AML-193 (cell line): ENCODE measurements around the gene SMAD2.
"Not testable (repeated sequence)": the region's sequence is repeated elsewhere in the genome, so short reads cannot be mapped to it uniquely, and the experiment has no call there.

Experiments
- DNase-seq, 2 experiments: peaks; one replicate each; lab custom pipeline; 2025; lab: John Stamatoyannopoulos, UW

SMAD2 gene

DNA sequence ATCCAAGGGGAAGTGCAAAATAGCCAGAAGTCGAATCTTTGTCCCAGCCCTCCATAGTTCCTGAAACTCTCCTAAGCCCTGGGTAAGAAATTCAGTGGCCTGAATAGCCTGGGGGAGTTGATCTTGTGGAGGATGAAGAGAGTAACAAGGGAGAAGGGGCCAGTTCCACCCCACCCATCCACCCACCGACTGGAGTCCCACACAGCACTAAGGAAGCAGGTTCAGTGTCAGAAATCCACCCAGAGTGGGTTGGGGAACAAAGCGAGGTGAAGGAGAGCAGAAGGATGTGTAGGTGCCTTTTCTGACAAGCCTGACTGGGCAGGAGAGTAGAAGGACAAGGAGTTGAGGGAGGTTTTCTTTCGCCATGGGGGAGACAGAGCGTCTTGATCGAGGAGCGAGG, 136.8 kb downstream of the SMAD2 start:
- DNase-seq: no peak

DNA sequence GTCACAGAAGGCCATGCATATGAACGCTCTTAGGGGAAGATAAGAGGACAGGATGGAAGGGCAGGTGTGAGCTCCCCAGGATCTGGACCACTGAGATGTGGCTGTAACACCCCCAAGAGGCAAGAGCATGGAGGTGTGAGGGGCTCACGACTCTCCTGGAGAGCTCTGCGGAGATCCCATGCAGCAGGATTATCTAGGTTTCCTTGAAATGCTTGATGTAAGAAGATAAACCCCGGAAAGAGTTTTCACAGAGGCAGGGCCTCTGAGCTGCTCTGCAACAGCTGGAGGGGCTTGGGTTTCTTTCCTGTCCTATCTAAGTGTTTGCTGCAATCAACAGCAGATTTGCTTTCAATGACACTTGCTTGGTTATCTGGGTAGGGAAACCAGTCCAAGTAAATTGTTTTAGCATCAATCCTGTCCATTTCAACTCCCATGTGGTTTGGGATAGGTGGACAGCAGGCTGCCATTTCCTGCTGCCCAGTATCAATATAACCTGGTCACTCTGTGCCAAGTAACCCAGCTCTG, 138.9 kb downstream of the SMAD2 start:
- no peak for DNase-seq

DNA sequence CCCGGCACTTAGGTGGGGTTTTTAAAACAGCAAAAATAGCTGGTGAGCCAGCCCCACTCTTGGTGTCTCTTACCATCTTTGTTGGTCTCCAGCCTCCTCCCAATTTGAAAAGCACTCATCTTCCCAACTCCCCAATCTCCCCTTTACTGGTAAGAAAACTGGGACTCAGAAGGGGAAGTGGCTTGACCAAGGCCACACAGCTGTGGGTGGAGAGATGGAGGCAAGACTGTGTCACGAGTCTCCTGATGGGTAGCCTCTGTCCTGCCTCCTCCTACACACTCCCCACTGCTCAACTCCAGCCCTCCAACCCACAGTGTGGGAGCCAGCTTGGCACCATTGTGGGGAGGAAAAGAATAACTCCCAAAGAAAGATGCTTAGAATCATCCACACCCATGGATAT, 140.4 kb downstream of the SMAD2 start:
- DNase-seq: no peak

DNA sequence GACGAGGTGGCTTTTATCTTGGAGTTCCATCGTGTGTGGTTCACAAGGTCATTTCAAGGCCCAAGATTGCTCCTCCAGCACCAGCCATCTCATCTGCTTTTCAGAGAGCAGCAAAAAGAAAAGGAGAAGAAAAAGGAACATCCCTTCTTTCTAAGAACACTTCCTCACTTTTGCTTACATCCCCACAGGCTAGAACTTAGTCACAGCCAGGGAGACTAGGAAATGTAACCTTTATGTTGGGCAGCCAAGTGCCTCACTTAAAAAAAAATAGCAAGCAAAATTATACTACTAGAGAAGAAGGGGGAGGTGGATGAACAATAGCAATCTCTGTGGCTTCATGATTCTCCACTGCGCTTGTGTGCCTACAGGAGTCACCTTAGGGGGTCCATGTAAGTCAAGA, 141.8 kb downstream of the SMAD2 start:
- DNase-seq: no peak

DNA sequence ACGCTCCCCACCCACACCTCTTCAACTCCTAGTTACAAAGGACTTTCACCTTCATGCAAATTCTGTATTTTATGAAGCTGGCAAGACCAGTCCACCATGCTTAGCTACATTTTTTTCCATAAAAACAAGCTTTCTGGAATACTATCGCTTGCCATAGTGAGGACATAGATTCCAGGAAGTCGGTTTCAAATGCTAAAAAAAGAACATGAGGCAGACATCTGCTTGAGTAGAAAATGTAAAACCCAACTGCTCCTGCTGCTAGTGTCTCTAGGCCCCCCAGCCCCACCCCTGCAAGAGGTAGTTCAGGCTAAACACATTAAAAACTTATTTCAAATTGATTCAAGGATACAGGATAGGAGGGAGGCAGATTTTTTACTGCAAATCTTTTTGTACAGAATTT, 148.9 kb downstream of the SMAD2 start:
- no peak for DNase-seq

DNA sequence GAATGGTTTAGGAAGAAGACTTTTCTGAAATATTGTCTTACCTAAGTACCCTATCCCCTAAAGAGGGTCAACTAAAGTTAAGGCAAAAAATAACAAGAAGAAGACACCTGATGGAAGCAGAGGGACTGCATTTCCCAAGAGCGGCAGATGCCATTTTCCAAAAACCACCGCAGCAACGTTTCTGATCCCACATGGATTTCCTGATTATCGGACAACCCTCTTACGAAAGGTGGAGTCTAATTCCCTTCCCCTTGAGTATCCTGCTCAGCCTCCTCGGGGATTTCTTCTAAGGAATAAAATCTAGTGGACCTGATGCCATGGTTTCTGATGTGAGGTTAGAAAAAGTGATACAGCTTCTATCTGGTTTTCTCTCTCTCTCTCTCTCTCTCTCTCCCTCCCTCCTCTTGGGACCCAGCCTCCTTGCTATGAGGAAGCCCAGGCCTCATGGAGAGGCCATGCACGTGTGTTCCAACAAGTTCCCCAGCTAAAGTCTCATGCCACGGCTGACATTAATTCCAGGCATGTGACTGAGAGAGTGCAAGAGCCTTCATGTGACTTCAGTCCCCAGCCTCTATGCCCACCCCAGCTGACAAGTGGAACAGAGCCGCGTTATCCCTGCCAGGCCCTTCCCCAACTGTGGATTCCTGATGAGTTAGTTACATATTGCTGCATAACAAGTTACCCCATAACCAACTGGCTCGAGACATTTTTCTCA, 150.3 kb downstream of the SMAD2 start:
- DNase-seq: no peak

DNA sequence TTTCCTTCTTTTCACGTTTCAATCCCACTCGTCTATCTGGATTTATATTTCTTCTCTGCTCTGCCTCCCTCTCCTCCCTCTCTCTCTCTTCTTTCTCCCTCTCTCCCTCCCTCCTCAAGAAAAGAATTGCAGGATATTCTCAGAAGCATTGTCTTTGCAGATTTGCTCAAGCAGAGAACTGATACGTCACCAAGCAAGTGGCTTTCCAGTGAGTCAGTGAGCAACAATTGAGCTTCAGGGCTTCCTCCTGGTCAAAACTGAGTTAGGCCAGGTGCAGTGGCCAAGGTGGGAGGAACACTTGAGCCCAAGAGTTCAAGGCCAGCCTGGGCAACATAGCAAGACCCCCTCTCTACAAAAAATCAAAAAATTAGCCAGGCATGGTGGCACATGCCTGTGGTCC, 151.1 kb downstream of the SMAD2 start:
- DNase-seq: no peak

DNA sequence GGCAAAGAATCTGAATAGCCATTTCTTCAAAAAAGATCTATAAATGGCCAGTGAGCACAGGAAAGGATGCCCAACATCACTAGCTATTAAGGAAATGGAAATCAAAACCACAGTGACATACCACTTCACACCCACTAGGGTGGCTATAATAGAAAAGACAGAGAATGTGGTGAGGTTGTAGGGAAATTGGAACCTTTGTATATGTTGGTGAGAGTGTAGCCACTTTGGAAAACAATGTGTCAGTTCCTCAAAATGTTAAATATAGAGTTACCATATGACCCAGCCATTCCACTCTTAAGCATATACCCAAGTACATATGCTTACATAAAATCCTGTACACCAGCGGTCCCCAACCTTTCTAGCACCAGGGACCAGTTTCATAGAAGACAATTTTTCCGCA, 152.8 kb downstream of the SMAD2 start:
- DNase-seq: no peak

DNA sequence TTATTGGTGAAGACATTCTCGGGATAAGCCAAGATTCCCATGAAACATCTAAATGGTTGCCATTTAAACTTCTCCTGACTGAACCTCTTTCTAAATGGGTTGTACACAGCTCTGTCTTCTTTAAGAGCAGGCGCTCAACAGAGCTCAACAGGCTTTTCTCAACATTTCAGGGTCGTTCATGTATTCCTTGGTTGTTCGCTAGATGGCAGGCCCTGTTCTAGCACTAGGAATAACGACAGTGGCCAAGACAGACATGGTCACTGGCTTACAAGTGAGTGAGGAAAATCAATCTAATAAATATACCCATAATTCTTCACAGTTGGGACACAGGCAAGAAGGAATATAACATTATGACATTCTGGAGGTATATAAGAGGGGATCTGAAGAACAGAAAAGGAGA, 154.5 kb downstream of the SMAD2 start:
- DNase-seq: no peak

DNA sequence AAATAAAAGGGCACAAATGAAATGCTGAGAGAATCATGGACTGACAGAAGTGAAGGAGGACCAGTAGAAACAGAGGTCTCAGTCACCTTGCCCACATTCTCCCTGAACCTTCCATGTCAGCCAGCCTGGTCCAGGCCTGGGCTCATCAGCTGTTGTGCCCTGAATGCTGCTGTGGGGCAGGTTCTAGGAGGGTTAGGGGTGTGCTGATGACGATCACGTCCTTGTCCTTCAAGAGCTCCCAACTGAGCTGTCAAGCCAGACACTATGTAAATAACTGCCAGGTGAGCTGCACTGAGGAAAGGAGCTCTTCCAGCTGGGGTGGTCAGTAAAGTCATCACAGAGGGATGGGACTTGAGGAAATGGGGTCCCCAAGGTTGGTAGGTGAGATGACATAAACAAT, 156.5 kb downstream of the SMAD2 start:
- DNase-seq: no peak

DNA sequence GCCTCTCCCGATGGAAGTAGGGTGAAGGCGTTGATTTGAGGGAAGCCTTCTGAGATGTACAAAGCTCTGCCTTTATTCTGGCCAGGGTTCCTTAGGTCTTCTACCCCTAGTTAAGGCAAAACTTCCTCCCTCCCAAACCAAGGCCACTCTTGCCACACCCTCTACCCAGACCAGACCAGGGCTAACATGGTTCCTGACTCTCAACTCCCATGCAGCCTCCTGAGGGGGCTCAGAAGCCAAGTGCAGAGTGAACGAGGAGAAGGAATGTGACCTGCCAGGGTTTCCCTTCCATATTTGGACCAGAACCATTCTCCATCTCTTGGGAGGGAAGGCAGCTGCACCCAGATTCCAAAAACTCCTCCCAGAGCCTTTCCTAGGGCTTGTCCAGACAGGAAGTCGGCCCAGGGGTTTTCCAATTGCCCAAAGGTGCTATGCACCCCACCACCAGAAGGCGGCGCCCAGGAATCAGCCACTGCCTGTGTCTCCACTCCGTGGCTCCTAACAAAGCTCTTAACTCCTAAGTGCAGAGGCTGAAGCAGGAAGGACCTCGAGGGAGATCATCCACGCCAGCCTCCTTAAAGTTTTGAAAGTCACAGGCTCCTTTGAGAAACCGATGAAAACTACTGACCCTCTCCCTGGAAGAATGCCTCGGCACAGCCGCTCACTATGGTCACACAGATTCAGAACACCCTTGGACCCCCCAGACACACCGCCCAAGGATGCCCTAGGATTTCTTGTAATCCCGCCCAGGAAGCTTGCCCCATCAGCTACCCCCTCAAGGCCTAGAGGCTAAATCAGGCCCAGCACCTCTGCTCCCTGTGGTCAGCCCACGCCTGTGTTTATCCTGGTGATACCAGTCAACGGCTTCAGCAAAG, 157.8 kb downstream of the SMAD2 start:
- DNase-seq: peak; percentile 21 to 25

DNA sequence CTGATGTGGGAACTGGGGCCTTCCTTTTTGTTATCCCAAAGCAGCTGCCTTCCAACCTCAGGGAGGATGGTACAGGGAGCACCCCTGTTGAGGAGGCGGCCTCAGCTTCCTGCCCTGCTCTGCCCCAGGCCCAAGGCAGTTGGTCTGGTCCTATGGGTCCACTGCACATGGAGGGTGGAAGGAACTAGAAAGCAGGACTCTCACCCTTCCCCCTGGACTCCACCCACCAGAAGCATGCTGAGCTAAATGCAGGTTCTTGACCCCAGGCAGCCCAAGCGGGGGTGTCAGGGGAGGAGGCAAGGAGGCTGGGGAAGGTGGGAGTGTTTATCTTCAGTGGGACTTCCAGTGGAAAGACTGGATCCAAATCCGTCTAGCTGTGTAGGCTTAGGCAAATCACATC, 158.5 kb downstream of the SMAD2 start:
- no peak for DNase-seq

DNA sequence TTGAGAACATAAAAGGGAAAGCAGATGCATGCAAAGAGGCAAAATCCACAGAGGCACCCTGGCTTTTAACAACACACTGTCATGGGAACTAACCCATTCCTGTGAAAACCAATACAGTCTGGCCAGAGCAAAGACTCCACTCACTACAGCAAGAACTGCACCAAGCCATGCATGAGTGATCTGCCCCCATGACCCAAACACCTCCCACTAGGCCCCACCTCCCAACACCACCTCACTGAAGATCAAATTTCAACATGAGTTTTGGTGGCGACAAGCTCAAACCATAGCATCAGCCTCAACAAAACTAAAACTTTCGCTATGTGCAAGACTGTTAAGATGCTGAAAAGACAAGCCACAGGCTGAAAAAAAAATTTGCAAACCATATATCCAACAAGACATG, 162.8 kb downstream of the SMAD2 start:
- DNase-seq: no peak

DNA sequence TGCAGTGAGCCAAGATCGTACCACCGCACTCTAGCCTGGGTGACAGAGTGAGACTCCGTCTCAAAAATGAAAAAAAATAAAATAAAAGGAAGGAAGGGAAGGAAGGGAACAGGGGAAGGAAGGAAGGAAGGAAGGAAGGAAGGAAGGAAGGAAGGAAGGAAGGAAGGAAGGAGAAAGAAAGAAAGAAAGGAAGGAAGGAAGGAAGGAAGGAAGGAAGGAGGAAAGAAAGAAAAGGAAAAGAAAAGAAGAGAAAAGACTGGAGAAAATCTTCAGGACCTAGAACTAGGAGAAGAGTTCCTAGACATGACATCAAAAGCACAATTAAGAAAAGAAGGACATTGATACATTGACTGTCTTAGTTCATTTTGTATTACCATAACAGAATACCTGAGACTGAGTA, 163.3 kb downstream of the SMAD2 start:
- not testable (repeated sequence) for DNase-seq
